Islet of Langerhans (tissue), 1 donor: ENCODE results near the gene PRKCE.

ENCODE experiments used
- FAIRE-seq: peaks from one replicate; lab custom pipeline; 2011; peaks lifted over from hg19 to GRCh38; lab: Jason Lieb, UNC

Gene PRKCE

GRCh38 chr2:46045888-46046287, 394.4 kb downstream of the PRKCE start:
- FAIRE-seq = no peak

GRCh38 chr2:46047290-46047689, 395.8 kb downstream of the PRKCE start:
- no peak for FAIRE-seq

DNA sequence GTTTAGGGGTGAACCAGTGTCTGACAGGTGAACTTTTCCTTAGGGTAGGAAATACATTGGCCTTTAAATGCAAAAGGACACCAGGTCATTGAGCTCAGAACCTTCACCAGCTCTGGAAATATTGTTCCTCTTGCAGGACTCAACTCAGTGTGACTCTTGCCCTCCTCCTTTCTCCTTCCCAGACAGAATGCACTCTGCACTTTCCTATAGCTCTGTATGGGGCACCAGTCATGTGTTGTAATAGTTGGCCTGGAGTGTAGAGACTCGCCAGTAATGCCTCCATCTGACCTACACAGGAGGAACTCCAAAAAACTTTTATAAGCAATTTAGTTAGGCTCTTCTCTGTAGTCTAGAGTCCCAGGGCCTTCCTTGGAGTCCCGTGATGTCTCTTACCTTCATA, 397.2 kb downstream of the PRKCE start:
- FAIRE-seq = no peak

DNA sequence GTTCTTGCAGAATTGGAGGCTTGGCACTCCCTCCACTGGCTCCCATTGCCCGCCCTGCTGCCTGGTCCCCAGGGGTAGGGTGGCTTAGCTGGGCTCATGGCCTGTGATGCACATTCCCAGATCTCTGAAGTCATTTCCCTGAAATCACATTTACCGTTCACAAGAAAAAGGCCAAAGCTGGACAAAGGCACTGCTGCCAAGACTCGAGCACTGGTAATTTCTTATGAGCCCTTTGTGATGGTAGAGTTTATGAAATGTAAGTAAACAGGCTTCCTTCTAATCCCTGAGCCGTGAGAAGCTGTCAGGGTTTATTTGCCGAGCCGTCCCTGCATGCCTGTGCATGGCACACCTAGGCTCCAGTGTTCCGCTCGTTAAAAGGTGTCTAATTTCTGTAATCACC, 398.6 kb downstream of the PRKCE start:
- FAIRE-seq = no peak

DNA sequence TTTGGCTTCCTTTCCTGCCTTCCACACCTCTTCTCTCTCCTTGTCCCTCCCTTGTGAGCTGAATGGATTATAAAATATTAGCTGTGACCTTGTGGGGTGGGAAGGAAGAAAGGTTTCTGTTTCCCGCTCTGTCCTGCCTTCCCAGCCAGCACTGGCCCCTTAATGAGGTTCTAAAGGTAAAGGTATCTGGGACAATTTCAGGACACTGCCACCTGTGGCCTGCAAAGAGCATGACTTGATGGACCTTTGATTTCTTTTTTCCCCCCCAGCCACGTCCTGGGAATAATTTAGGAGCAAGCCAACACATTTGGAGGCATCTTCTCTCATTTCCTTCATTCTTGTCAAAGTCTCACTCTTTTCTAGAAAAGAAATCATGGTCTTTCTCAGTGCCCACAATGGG, 399.0 kb downstream of the PRKCE start:
- FAIRE-seq = no peak

GRCh38 chr2:46051085-46051484, 399.6 kb downstream of the PRKCE start:
- FAIRE-seq = no peak

- FAIRE-seq = no peak
These were observed 402.1 kb downstream of the PRKCE start for GRCh38 chr2:46053564-46053963.

GRCh38 chr2:46056541-46056940, 405.1 kb downstream of the PRKCE start:
- FAIRE-seq = no peak

GRCh38 chr2:46058140-46058539, 406.7 kb downstream of the PRKCE start:
- no peak for FAIRE-seq

GRCh38 chr2:46062637-46063412, 411.4 kb downstream of the PRKCE start:
- FAIRE-seq = peak; percentile 71

- no peak for FAIRE-seq
These were observed 412.9 kb downstream of the PRKCE start for GRCh38 chr2:46064396-46064795.

DNA sequence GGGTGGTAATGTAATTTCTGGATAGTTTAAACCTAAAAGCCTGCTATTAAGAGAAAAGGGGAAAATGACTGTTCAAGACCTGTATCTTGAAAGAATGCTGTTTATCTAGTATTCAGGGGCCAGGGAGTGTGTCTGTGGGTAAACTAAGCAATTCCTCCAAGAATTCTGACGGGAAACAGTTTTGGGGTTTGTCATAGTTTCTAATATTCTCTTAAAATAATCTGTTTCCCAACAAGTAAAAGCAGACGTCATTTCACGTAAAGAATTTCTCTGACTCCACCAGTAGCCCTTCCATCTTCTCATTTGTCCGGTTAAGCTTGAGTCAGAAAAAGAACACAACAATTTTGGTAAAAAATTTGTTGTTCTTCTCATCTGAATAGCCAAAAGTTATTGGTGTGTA, 413.7 kb downstream of the PRKCE start:
- no peak for FAIRE-seq

- no peak for FAIRE-seq
These were observed 414.6 kb downstream of the PRKCE start for GRCh38 chr2:46066116-46066515.

DNA sequence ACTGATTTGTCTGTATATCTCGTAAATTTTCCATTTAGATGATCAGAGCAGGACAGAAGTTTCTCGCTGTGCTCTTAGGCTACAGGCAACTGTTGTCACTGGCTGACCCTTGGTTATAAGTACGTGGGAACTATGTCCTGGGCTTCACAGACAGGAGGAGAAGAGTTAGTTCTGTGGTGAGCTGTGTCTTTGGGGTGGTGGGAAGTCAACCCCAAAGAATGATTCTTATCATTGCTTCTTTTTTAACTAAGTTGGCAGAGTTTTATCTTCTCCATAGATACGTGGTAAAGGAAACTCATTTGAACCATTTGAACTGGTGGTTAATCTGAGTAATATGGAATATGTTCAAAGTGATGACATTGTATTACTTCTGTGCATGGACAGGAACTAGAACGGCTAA, 415.1 kb downstream of the PRKCE start:
- no peak for FAIRE-seq

- no peak for FAIRE-seq
These were observed 415.6 kb downstream of the PRKCE start for GRCh38 chr2:46067062-46067461.

- no peak for FAIRE-seq
These were observed 416.2 kb downstream of the PRKCE start for GRCh38 chr2:46067501-46068305.

- no peak for FAIRE-seq
These were observed 417.2 kb downstream of the PRKCE start for GRCh38 chr2:46068636-46069035.

DNA sequence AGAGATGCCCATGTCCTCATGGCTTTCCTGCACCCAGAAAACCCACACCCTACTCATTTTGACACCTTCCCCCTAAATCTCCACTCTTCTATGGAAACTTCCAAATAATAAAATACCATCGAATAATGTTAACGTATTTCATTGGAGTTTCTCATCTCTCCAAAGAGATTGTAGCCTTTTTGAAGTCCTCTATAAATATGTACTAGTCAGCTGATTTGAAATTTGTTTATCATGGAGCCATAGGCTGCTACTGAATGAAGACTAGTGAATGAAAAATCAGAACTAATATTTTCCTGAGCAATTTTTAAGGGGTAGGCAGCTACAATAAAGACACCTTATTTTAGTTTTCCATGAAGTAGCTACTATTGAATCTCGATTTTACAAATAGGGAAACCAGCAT, 419.6 kb downstream of the PRKCE start:
- no peak for FAIRE-seq

DNA sequence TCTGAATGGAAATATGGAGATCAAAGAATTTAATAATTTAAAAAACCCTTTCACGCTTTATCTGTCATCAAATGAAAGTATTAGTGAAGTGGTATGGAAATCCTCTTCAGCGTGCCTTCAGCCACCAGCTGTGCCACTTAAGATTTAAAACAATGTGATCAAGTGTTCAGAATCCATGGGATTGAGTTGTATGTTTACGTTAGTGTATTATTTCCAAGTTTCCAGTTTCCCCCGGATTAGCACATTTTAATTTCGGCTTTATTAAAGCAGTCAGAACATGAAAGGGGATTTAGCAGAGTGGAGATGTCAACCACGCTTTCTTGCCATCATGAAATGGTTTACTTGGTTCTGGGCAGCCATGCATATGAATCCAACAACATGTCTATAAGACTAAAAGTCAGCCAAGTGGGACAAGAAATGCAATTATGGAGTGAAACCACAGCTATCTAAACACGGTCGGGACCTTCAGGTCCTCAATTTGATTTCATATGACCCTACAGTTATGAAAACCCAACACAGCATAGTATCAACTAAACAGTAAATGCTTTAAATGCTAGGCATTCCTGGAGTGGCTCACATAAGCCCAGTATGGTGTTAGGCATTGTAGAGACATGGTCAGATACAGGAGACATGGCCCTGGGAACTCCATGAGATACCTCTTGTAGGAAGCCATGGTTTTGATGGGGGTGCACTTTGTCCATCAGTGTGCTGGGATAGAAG, 420.8 kb downstream of the PRKCE start:
- FAIRE-seq = no peak

- FAIRE-seq = no peak
These were observed 422.1 kb downstream of the PRKCE start for GRCh38 chr2:46073540-46074046.

GRCh38 chr2:46074501-46074900, 423.0 kb downstream of the PRKCE start:
- no peak for FAIRE-seq

DNA sequence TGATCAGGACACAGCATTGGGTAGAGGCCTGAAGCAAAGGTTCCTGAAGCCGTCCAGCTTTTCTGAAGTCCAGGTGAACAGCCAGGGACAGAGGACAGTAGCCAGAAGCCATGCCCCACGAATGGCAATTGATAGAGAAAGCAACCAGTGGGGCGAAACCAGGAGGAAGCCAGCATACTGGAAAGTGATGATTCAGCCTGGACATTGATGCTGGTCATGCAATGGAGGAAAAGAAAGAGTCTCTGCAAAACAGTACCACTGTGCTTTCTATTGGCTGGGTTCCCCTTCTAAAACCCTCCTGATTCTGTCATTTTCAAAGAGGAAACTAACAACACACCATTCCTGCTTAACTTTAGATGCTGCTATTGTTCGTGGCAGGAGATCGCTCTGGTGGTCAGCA, 424.4 kb downstream of the PRKCE start:
- no peak for FAIRE-seq

GRCh38 chr2:46076251-46076650, 424.8 kb downstream of the PRKCE start:
- FAIRE-seq = no peak
